HepG2 (cell line): Measurements from ENCODE around the gene NEUROG2. TPM values are rescaled to one million over a fixed set of nuclear protein-coding genes. Genes with fewer than 3 reads are reported as not detected.

Experiments used
- IRF2 ChIP-seq: IDR thresholded peaks from 2 replicates; pipeline ENCODE4 v1.6.1; 2018; ENCODE audit warnings: missing genetic modification reagents, missing compliant biosample characterization
- KLF11 ChIP-seq: IDR thresholded peaks from 2 replicates; pipeline ENCODE4 v1.6.1; 2016; ENCODE audit warnings: missing compliant biosample characterization
- KLF13 ChIP-seq: sonication (generic); formaldehyde crosslinking; IDR thresholded peaks from 2 replicates; pipeline ENCODE4 v1.4.0; 2020; ENCODE audit warnings: mild to moderate bottlenecking, missing genetic modification reagents
- MIXL1 ChIP-seq: IDR thresholded peaks from 2 replicates; pipeline ENCODE4 v1.6.1; 2016
- MTF2 ChIP-seq: sonication (generic); formaldehyde crosslinking; IDR thresholded peaks from 2 replicates; pipeline ENCODE4 v1.5.0; 2020; ENCODE audit warnings: missing genetic modification reagents, borderline replicate concordance
- MYC ChIP-seq: sonication (generic); formaldehyde crosslinking; IDR thresholded peaks from 2 replicates; pipeline ENCODE4 v1.9.0; 2021; ENCODE audit warnings: missing genetic modification reagents, borderline replicate concordance
- POGZ ChIP-seq: sonication (generic); formaldehyde crosslinking; IDR thresholded peaks from 2 replicates; pipeline ENCODE4 v1.4.0; 2020; ENCODE audit warnings: mild to moderate bottlenecking, missing genetic modification reagents
- POLR2AphosphoS2 ChIP-seq: IDR thresholded peaks from 2 replicates; pipeline ENCODE4 v1.6.1; 2011; ENCODE audit warnings: low read depth, low read length, improper control_type of control experiment
- RBAK ChIP-seq: sonication (generic); formaldehyde crosslinking; IDR thresholded peaks from 2 replicates; pipeline ENCODE4 v1.5.1; 2020; ENCODE audit warnings: mild to moderate bottlenecking, missing genetic modification reagents
- REPIN1 ChIP-seq: sonication (generic); formaldehyde crosslinking; IDR thresholded peaks from 2 replicates; pipeline ENCODE4 v1.8.0; 2022; ENCODE audit warnings: missing genetic modification reagents, low read depth, mild to moderate bottlenecking, borderline replicate concordance
- SMAD9 ChIP-seq: sonication (generic); formaldehyde crosslinking; IDR thresholded peaks from 2 replicates; pipeline ENCODE4 v1.5.1; 2020; ENCODE audit warnings: mild to moderate bottlenecking, missing genetic modification reagents
- SMC3 ChIP-seq: IDR thresholded peaks from 2 replicates; pipeline ENCODE4 v1.6.1; 2011; ENCODE audit warnings: low read length, improper control_type of control experiment
- SOX13 ChIP-seq, 3 experiments: fragments of 450-650 bp in 1 of 3; sonication (generic) in 1 of 3; formaldehyde crosslinking in 1 of 3; IDR thresholded peaks in 2 of 3; conservative IDR thresholded peaks in 1 of 3; 2 replicates each; pipeline versions ENCODE4 v1.5.0 to v1.6.1; 2016 to 2020; ENCODE audit warnings: antibody characterized with exemption in 1 of 3, mild to moderate bottlenecking in 1 of 3, missing compliant biosample characterization in 1 of 3, missing genetic modification reagents in 1 of 3, moderate library complexity in 1 of 3
- XBP1 ChIP-seq: sonication (generic); formaldehyde crosslinking; IDR thresholded peaks from 2 replicates; pipeline ENCODE4 v1.5.0; 2020; ENCODE audit warnings: missing genetic modification reagents
- XRCC5 ChIP-seq: fragments of 200-400 bp; formaldehyde crosslinking; optimal IDR thresholded peaks from 2 replicates; pipeline ENCODE3; 2017; ENCODE audit warnings: mild to moderate bottlenecking, low read length
- ZBTB7B ChIP-seq: sonication (generic); formaldehyde crosslinking; IDR thresholded peaks from 2 replicates; pipeline ENCODE4 v1.4.0; 2020; ENCODE audit warnings: missing genetic modification reagents
- ZNF567 ChIP-seq: sonication (generic); formaldehyde crosslinking; IDR thresholded peaks from 2 replicates; pipeline ENCODE4 v1.8.1; 2023; ENCODE audit warnings: mild to moderate bottlenecking, missing genetic modification reagents, borderline replicate concordance
- ZNF607 ChIP-seq: sonication (generic); formaldehyde crosslinking; IDR thresholded peaks from 2 replicates; pipeline ENCODE4 v1.5.1; 2020; ENCODE audit warnings: missing genetic modification reagents, mild to moderate bottlenecking, borderline replicate concordance
- ZNF780A ChIP-seq: sonication (generic); formaldehyde crosslinking; IDR thresholded peaks from 2 replicates; pipeline ENCODE4 v1.8.0; 2022; ENCODE audit warnings: mild to moderate bottlenecking, missing genetic modification reagents, moderate library complexity
- polyA plus RNA-seq, 8 experiments: library from polyadenylated mRNA; depleted of rRNA in 3 of 8; stranded (reverse) in 7 of 8; unstranded in 1 of 8; fragments of >200 nt; fragmentation: Illumina TruSeq in 4 of 8; extraction: Trizol in 4 of 8; gene quantifications; 2 replicates each; pipeline versions ENCODE4 v1.2.1 to v1.2.3, GENCODE V29; 2011 to 2016; ENCODE audit warnings: low read depth in 4 of 8, missing spikeins in 1 of 8, mixed read lengths in 1 of 8; ENCODE audit not compliant: insufficient read depth in 1 of 8
- total RNA-seq, 5 experiments: library from RNA; depleted of rRNA; stranded (reverse); fragments of >200 nt; fragmentation: Illumina TruSeq; extraction: Trizol; gene quantifications; 2 replicates each; pipeline ENCODE4 v1.2.3, GENCODE V29; 2016; ENCODE audit warnings: low read depth in 1 of 5
- TF ChIP-seq, protein P1 (sequence below): sonication (generic); formaldehyde crosslinking; conservative IDR thresholded peaks from 2 replicates; pipeline ENCODE4 v1.8.1; 2023; ENCODE audit warnings: missing genetic modification reagents
- TF ChIP-seq, protein P2 (sequence below): sonication (generic); formaldehyde crosslinking; IDR thresholded peaks from 2 replicates; pipeline ENCODE4 v1.8.0; 2022; ENCODE audit warnings: mild to moderate bottlenecking, missing genetic modification reagents
- TF ChIP-seq, protein P3 (sequence below): IDR thresholded peaks from 2 replicates; pipeline ENCODE4 v1.6.1; 2016; ENCODE audit warnings: missing genetic modification reagents, missing compliant biosample characterization
- TF ChIP-seq, protein P4 (sequence below): IDR thresholded peaks from 2 replicates; pipeline ENCODE4 v1.6.1; 2016; ENCODE audit warnings: mild to moderate bottlenecking
- TF ChIP-seq, protein P5 (sequence below): sonication (generic); formaldehyde crosslinking; IDR thresholded peaks from 2 replicates; pipeline ENCODE4 v1.9.0; 2022; ENCODE audit warnings: missing genetic modification reagents, mild to moderate bottlenecking, borderline replicate concordance

NEUROG2 gene
- total and polyA plus RNA-seq, 2 of the 13 experiments (the other 11 are each of a cell fraction or from before 2014, with no cell fraction given) = not detected

DNA sequence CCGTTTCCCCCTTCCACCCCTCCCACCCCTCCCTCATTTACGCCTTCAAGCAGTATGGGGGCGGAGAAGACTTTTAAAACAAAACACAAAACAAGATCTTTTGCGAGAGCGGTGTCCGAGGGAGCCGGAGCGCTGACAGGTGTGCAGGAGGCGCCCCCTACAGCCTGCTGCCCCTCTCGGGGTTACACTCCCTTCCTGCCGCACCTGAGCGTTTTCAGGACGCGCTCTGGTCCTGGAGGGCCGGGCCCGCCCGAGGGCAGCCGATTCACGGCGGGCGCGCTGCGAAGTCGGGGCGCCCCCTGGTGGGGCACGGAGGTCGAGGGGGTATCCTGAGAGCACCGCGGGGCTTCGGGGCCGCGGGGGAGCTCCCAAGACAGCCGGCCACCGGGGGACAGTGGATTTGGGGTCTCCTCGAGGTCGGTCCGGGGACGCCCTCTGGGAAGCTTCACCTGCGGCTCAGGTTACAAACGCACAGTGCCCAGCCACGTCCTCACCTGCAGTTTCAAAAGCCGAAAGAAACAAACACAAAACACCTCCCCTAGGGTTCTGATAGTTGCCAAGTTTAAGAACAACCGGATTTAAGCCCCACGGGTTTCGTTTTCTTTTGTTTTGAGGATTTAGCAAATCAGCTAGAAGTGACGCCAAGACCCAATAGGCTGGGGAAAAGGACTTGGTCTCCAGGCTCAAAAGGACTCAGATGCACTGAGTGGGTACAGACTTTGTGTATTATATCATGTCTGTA lies 8.0 kb upstream of the NEUROG2 start (continued):
- TF ChIP-seq IRF2 (CRISPR knock-in tag) = 0 out of 2 replicates have a peak, but pooled peaks have one; percentile 54
- no peak for TF ChIP-seq POLR2AphosphoS2
- no peak for TF ChIP-seq SOX13 (IDR thresholded peaks at IDR 0.05)
- no peak for TF ChIP-seq SOX13 (CRISPR knock-in tag; conservative IDR thresholded peaks at IDR 0.05 in 1 of 2, IDR thresholded peaks at IDR 0.05 in 1 of 2)
- TF ChIP-seq, protein P1, sequence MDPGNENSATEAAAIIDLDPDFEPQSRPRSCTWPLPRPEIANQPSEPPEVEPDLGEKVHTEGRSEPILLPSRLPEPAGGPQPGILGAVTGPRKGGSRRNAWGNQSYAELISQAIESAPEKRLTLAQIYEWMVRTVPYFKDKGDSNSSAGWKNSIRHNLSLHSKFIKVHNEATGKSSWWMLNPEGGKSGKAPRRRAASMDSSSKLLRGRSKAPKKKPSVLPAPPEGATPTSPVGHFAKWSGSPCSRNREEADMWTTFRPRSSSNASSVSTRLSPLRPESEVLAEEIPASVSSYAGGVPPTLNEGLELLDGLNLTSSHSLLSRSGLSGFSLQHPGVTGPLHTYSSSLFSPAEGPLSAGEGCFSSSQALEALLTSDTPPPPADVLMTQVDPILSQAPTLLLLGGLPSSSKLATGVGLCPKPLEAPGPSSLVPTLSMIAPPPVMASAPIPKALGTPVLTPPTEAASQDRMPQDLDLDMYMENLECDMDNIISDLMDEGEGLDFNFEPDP = no peak
- 0 out of 2 replicates have a peak, but pooled peaks have one; percentile 46 for TF ChIP-seq POGZ (CRISPR knock-in tag)
- peak; percentile 65; the same call in 1 of the 2 replicates for TF ChIP-seq REPIN1 (CRISPR knock-in tag)
- TF ChIP-seq, protein P2, sequence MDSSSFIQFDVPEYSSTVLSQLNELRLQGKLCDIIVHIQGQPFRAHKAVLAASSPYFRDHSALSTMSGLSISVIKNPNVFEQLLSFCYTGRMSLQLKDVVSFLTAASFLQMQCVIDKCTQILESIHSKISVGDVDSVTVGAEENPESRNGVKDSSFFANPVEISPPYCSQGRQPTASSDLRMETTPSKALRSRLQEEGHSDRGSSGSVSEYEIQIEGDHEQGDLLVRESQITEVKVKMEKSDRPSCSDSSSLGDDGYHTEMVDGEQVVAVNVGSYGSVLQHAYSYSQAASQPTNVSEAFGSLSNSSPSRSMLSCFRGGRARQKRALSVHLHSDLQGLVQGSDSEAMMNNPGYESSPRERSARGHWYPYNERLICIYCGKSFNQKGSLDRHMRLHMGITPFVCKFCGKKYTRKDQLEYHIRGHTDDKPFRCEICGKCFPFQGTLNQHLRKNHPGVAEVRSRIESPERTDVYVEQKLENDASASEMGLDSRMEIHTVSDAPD (CRISPR knock-in tag) = no peak
- peak; percentile 88 for TF ChIP-seq ZBTB7B
- no peak for TF ChIP-seq MYC (CRISPR knock-in tag)
- 0 out of 2 replicates have a peak, but pooled peaks have one; percentile 30 for TF ChIP-seq ZNF607 (CRISPR knock-in tag)
- peak; percentile 38; the same call in 1 of the 2 replicates for TF ChIP-seq ZNF567 (CRISPR knock-in tag)
- TF ChIP-seq KLF11 (CRISPR knock-in tag) = no peak
- peak; percentile 93 for TF ChIP-seq XRCC5
- TF ChIP-seq SMAD9 (CRISPR knock-in tag) = no peak
- TF ChIP-seq, protein P3, sequence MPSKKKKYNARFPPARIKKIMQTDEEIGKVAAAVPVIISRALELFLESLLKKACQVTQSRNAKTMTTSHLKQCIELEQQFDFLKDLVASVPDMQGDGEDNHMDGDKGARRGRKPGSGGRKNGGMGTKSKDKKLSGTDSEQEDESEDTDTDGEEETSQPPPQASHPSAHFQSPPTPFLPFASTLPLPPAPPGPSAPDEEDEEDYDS (CRISPR knock-in tag) = peak; percentile 34; the same call in 1 of the 2 replicates
- TF ChIP-seq RBAK (CRISPR knock-in tag) = no peak
- TF ChIP-seq, protein P4, sequence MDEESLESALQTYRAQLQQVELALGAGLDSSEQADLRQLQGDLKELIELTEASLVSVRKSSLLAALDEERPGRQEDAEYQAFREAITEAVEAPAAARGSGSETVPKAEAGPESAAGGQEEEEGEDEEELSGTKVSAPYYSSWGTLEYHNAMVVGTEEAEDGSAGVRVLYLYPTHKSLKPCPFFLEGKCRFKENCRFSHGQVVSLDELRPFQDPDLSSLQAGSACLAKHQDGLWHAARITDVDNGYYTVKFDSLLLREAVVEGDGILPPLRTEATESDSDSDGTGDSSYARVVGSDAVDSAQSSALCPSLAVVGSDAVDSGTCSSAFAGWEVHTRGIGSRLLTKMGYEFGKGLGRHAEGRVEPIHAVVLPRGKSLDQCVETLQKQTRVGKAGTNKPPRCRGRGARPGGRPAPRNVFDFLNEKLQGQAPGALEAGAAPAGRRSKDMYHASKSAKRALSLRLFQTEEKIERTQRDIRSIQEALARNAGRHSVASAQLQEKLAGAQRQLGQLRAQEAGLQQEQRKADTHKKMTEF = peak; percentile 65
- no peak; the same call in 1 of the 2 replicates for TF ChIP-seq SMC3
- no peak for TF ChIP-seq KLF13 (CRISPR knock-in tag)
- no peak for TF ChIP-seq MIXL1
- no peak for TF ChIP-seq XBP1
- TF ChIP-seq MTF2 = peak; percentile 92; the same call in 1 of the 2 replicates
- TF ChIP-seq, protein P5, sequence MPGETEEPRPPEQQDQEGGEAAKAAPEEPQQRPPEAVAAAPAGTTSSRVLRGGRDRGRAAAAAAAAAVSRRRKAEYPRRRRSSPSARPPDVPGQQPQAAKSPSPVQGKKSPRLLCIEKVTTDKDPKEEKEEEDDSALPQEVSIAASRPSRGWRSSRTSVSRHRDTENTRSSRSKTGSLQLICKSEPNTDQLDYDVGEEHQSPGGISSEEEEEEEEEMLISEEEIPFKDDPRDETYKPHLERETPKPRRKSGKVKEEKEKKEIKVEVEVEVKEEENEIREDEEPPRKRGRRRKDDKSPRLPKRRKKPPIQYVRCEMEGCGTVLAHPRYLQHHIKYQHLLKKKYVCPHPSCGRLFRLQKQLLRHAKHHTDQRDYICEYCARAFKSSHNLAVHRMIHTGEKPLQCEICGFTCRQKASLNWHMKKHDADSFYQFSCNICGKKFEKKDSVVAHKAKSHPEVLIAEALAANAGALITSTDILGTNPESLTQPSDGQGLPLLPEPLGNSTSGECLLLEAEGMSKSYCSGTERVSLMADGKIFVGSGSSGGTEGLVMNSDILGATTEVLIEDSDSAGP (CRISPR knock-in tag) = peak; percentile 51; the same call in 1 of the 2 replicates
- TF ChIP-seq ZNF780A (CRISPR knock-in tag) = no peak
